Spleen (tissue), 11 donors: ENCODE measurements around the gene C8G. TPM values are rescaled to one million over a fixed set of nuclear protein-coding genes. Genes with fewer than 3 reads are reported as not detected.

Source experiments
- DNase-seq: peaks from one replicate; pipeline ENCODE4 v3.0.0-alpha.2; 2020
- H3K27ac ChIP-seq, 8 donors: fragments of 200-600 bp; sonication (generic) in 7 of 8; 1 replicate in 4 of 8; 2 replicates in 4 of 8; pipeline versions ENCODE4 v1.5.0 to v1.8.0; 2016 to 2021; ENCODE audit warnings: inconsistent platforms in 4 of 8, mild to moderate bottlenecking in 4 of 8, moderate library complexity in 1 of 8
- H3K27me3 ChIP-seq, 7 donors: fragments of 200-600 bp; sonication (generic) in 6 of 7; replicated peaks in 1 of 7; 1 replicate in 4 of 7; 2 replicates in 3 of 7; pipeline versions ENCODE4 v1.5.0 to v1.8.0; 2016 to 2021; ENCODE audit warnings: inconsistent platforms in 3 of 7, mild to moderate bottlenecking in 1 of 7
- H3K36me3 ChIP-seq, 6 donors: fragments of 200-600 bp; sonication (generic) in 5 of 6; 1 replicate in 4 of 6; 2 replicates in 2 of 6; pipeline versions ENCODE4 v1.5.0 to v1.8.0; 2016 to 2021; ENCODE audit warnings: inconsistent platforms in 2 of 6
- H3K4me1 ChIP-seq, 6 donors: fragments of 200-600 bp; sonication (generic) in 5 of 6; 1 replicate in 3 of 6; 2 replicates in 3 of 6; pipeline versions ENCODE4 v1.5.0 to v1.8.0; 2016 to 2021; ENCODE audit warnings: inconsistent platforms in 3 of 6
- H3K4me3 ChIP-seq, 8 donors: fragments of 200-600 bp; sonication (generic) in 7 of 8; 1 replicate in 4 of 8; 2 replicates in 4 of 8; pipeline versions ENCODE4 v1.5.0 to v1.8.0; 2016 to 2021; ENCODE audit warnings: inconsistent platforms in 4 of 8, mild to moderate bottlenecking in 4 of 8, moderate library complexity in 2 of 8
- H3K9me3 ChIP-seq, 8 donors: fragments of 200-600 bp; sonication (generic) in 7 of 8; 1 replicate in 4 of 8; 2 replicates in 4 of 8; pipeline versions ENCODE4 v1.5.0 to v1.8.0; 2016 to 2021; ENCODE audit warnings: inconsistent platforms in 4 of 8
- CTCF ChIP-seq, 11 experiments: fragments of 200-600 bp in 7 of 11; fragments of 450-650 bp in 4 of 11; sonication (generic) in 4 of 11; IDR thresholded peaks in 8 of 11; conservative IDR thresholded peaks in 3 of 11; 1 replicate in 7 of 11; 2 replicates in 4 of 11; pipeline versions ENCODE4 v1.4.0 to v1.8.0; 2016 to 2021; ENCODE audit warnings: antibody characterized with exemption in 11 of 11, inconsistent platforms in 4 of 11, mild to moderate bottlenecking in 1 of 11
- POLR2A ChIP-seq, 3 donors: fragments of 450-650 bp; IDR thresholded peaks; one replicate each; pipeline ENCODE4 v1.5.1; 2017; ENCODE audit warnings: antibody characterized with exemption in 3 of 3, mild to moderate bottlenecking in 1 of 3
- POLR2AphosphoS5 ChIP-seq, 3 donors: sonication (generic); formaldehyde crosslinking; IDR thresholded peaks; one replicate each; pipeline ENCODE4 v1.5.1; 2017; ENCODE audit warnings: antibody characterized with exemption in 3 of 3
- WGBS, 5 donors: extraction: QIAGEN DNeasy Blood & Tissue Kit in 3 of 5; methylation state at CpG; one replicate each; pipeline versions ENCODE4 v1.1.5 to v1.1.7; 2013 to 2018; 5-methylcytosine and 5-hydroxymethylcytosine counted together
- intact Hi-C: fragments of 100-400 bp; cut with DNase I; formaldehyde crosslinking; loops from one replicate; pipeline ENCODE4 v1.15.0; 2023; ENCODE audit warnings: low total_unique reads
- polyA plus RNA-seq, 3 donors: library from polyadenylated mRNA; stranded (reverse); fragments of 200-250 nt; gene quantifications; one replicate each; pipeline ENCODE4 v1.2.1, GENCODE V29; 2013
- total RNA-seq, 7 donors: library from RNA; depleted of rRNA in 3 of 7; stranded (reverse); fragments of >200 nt in 3 of 7; fragmentation: NEBNext Ultra II Directional in 4 of 7; extraction: Animal tissue kit (Norgen Biotek cat#: 25700) in 4 of 7; gene quantifications; one replicate each; pipeline versions ENCODE4 v1.1.0 to v1.2.1, GENCODE V29; 2016 to 2021
- donor health status: healthy with polysubstance abuse.
- donor health status: DM: no; HTN: no; CAD: no; lungs with moderate emphysema.
- donor health status: DM: no; HTN: no; CAD: no.
- donor health status: Bipolar disorder and iron deficiency.
- donor health status: healthy.
- donor health status: DM: no; HTN: no; CAD: no.
- donor health status: DM: yes; HTN: yes; CAD: no.

C8G gene
- total and polyA plus RNA-seq, 10 donors = 2.3 to 7.4 (median 3.7) TPM; not detected in 1

DNA sequence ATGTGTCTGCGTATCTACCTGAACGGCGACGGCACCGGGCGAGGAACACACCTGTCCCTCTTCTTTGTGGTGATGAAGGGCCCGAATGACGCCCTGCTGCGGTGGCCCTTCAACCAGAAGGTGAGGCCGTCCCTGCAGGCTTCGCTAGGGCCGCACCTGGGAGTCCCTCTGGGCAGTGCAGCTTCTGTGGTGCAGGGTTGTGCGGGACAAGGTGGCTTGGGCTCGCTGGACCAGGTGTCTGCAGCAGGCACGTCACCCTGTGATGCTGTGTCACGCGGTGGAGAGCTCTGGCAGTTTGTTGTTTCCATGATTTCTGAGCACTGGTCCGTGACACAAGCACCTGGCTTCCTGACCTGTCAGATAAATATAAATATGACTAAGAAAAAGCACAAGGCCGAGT lies 21.2 kb upstream of the C8G start:
- no peaks in the 10 kb centered on the region for H3K9me3 ChIP-seq
- intact Hi-C loops = no loop called here
- H3K36me3 ChIP-seq = peaks cover 0 to 99% (median 69%) of the 10 kb centered on the region in 6 donors
- no peak overlapping the region for H3K4me3 ChIP-seq
- no peaks in the 10 kb centered on the region for H3K27me3 ChIP-seq
- no peak for DNase-seq
- WGBS, 5 donors = 95 to 97% (median 96%) methylated on average over 19 of the region's 19 CpGs
- TF ChIP-seq CTCF (IDR thresholded peaks at IDR 0.05 in 8 of 11, conservative IDR thresholded peaks at IDR 0.05 in 3 of 11) (no peak), POLR2AphosphoS5 (IDR thresholded peaks at IDR 0.05) (peak in 2 of 3 donors; percentile 6 to 38), POLR2A (IDR thresholded peaks at IDR 0.05) (no peak)
- H3K27ac ChIP-seq = no peak overlapping the region
- peaks cover 0 to 8% (median 3%) of the 10 kb centered on the region in 6 donors for H3K4me1 ChIP-seq

GRCh38 chr9:136925414-136926153 lies 19.5 kb upstream of the C8G start:
- intact Hi-C loops = no loop called here
- Histone ChIP-seq H3K4me3 (no peak overlapping the region), H3K27me3 (no peaks in the 10 kb centered on the region), H3K27ac (peak overlapping the region in 1 of 8 donors; percentile 27), H3K4me1 (peaks cover 0 to 17% (median 5%) of the 10 kb centered on the region in 6 donors), H3K9me3 (no peaks in the 10 kb centered on the region), H3K36me3 (peaks cover 0 to 91% (median 57%) of the 10 kb centered on the region in 6 donors)
- peak in 1 of 11 experiments; percentile 5 for TF ChIP-seq CTCF (IDR thresholded peaks at IDR 0.05 in 8 of 11, conservative IDR thresholded peaks at IDR 0.05 in 3 of 11)
- TF ChIP-seq POLR2A (IDR thresholded peaks at IDR 0.05) = no peak
- peak in 1 of 3 donors; percentile 20 for TF ChIP-seq POLR2AphosphoS5 (IDR thresholded peaks at IDR 0.05)
- no peak for DNase-seq
- WGBS, 5 donors = 88 to 96% (median 91%) methylated on average over 23 to 33 of the region's 33 CpGs

GRCh38 chr9:136926154-136926704 lies 18.8 kb upstream of the C8G start:
- no peak for DNase-seq
- WGBS, 5 donors = 75 to 97% (median 89%) methylated on average over 4 to 9 of the region's 9 CpGs
- intact Hi-C loops = no loop called here
- peak overlapping the region in 1 of 8 donors; percentile 27 for H3K27ac ChIP-seq
- peaks cover 0 to 17% (median 5%) of the 10 kb centered on the region in 6 donors for H3K4me1 ChIP-seq
- TF ChIP-seq CTCF (IDR thresholded peaks at IDR 0.05 in 8 of 11, conservative IDR thresholded peaks at IDR 0.05 in 3 of 11) = peak in 1 of 11 experiments; percentile 4
- no peak for TF ChIP-seq POLR2A (IDR thresholded peaks at IDR 0.05)
- peak in 1 of 3 donors; percentile 8 for TF ChIP-seq POLR2AphosphoS5 (IDR thresholded peaks at IDR 0.05)
- no peaks in the 10 kb centered on the region for H3K9me3 ChIP-seq
- H3K27me3 ChIP-seq = no peaks in the 10 kb centered on the region
- peaks cover 0 to 84% (median 50%) of the 10 kb centered on the region in 6 donors for H3K36me3 ChIP-seq
- H3K4me3 ChIP-seq = no peak overlapping the region

DNA sequence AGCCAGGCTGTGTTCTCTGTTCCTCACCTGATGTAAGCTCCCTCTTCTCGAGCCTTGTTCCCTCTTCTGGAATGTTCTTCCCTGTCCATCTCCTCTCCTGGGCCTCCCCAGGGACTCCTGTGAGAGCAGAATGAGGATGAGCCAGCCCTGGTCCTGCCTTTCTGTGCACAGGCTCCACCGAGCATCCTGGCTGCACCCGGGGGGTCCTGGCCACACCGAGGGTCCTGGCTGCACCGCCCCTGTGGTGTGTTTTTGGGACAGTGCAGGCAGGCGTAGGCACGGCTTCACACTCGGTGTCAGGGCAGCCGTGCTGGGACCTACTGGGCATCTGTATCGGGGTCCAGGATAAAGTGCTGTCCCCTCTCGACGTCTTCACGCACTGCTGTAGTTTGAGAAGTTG lies 18.3 kb upstream of the C8G start:
- WGBS, 5 donors = 92 to 99% (median 95%) methylated on average over 12 to 13 of the region's 13 CpGs

More for the DNA sequence above, 18.3 kb upstream of the C8G start:
- no peak overlapping the region for H3K4me3 ChIP-seq
- no peaks in the 10 kb centered on the region for H3K27me3 ChIP-seq
- TF ChIP-seq POLR2AphosphoS5 (IDR thresholded peaks at IDR 0.05) (peak in 1 of 3 donors; percentile 15), POLR2A (IDR thresholded peaks at IDR 0.05) (no peak), CTCF (IDR thresholded peaks at IDR 0.05 in 8 of 11, conservative IDR thresholded peaks at IDR 0.05 in 3 of 11) (no peak)
- H3K9me3 ChIP-seq = no peaks in the 10 kb centered on the region
- intact Hi-C loops = no loop called here
- H3K27ac ChIP-seq = peak overlapping the region in 1 of 8 donors; percentile 27
- no peak for DNase-seq
- H3K4me1 ChIP-seq = peaks cover 0 to 17% (median 5%) of the 10 kb centered on the region in 6 donors
- H3K36me3 ChIP-seq = peaks cover 0 to 79% (median 45%) of the 10 kb centered on the region in 6 donors
